DMS153 treated with DMSO at 0.1 percent for 48 hours (cell line): Measurements from ENCODE around the gene PPP1R2.
"Not testable (repeated sequence)": the region's sequence is repeated elsewhere in the genome, so short reads cannot be mapped to it uniquely, and the experiment has no call there.

ENCODE experiments used
- DNase-seq: peaks from one replicate; lab custom pipeline; 2025; ENCODE audit not compliant: unreplicated experiment; lab: John Stamatoyannopoulos, UW

Gene PPP1R2

GRCh38 chr3:195542698-195543499, at the start of gene PPP1R2:
PPP1R2 (minus strand) TSS chr3:195543325; CDS start chr3:195543025, 300 bp downstream.
- DNase-seq, result peak; percentile 86

- no peak for DNase-seq
Observed at GRCh38 chr3:195591852-195592251, 48.7 kb upstream of the PPP1R2 start.

- no peak for DNase-seq
Observed at GRCh38 chr3:195591220-195591619, 48.1 kb upstream of the PPP1R2 start.

GRCh38 chr3:195590381-195590780, 47.3 kb upstream of the PPP1R2 start:
- not testable (repeated sequence) for DNase-seq

- DNase-seq, result not testable (repeated sequence)
Observed at GRCh38 chr3:195589796-195590195, 46.7 kb upstream of the PPP1R2 start.

- no peak for DNase-seq
Observed at GRCh38 chr3:195587824-195588223, 44.7 kb upstream of the PPP1R2 start.

- DNase-seq, result no peak
Observed at GRCh38 chr3:195587406-195587805, 44.3 kb upstream of the PPP1R2 start.

GRCh38 chr3:195584543-195584870, 41.4 kb upstream of the PPP1R2 start:
- no peak for DNase-seq

- no peak for DNase-seq
Observed at GRCh38 chr3:195583831-195584542, 40.9 kb upstream of the PPP1R2 start, which contains the start of gene APOD. APOD (minus strand) TSS chr3:195583940; CDS start chr3:195579461, 4,479 bp downstream.

GRCh38 chr3:195582947-195583346, 39.8 kb upstream of the PPP1R2 start:
- DNase-seq, result no peak

- no peak for DNase-seq
Observed at GRCh38 chr3:195580744-195581443, 37.8 kb upstream of the PPP1R2 start.

- no peak for DNase-seq
Observed at GRCh38 chr3:195579281-195579680, 36.2 kb upstream of the PPP1R2 start.

- DNase-seq, result no peak
Observed at GRCh38 chr3:195578565-195578964, 35.4 kb upstream of the PPP1R2 start.

GRCh38 chr3:195577645-195578177, 34.6 kb upstream of the PPP1R2 start:
- DNase-seq, result no peak

GRCh38 chr3:195574497-195575304, 31.6 kb upstream of the PPP1R2 start:
- DNase-seq, result no peak

- DNase-seq, result no peak
Observed at GRCh38 chr3:195573611-195574496, 30.7 kb upstream of the PPP1R2 start.

- no peak for DNase-seq
Observed at GRCh38 chr3:195571361-195571760, 28.2 kb upstream of the PPP1R2 start.

GRCh38 chr3:195570912-195571311, 27.8 kb upstream of the PPP1R2 start:
- DNase-seq, result no peak

- no peak for DNase-seq
Observed at GRCh38 chr3:195570344-195570743, 27.2 kb upstream of the PPP1R2 start.

- DNase-seq, result no peak
Observed at GRCh38 chr3:195568630-195569029, 25.5 kb upstream of the PPP1R2 start.
